Fibroblast of upper back skin (primary cell): Measurements from ENCODE around the gene PKNOX1.
"Not testable (repeated sequence)": the region's sequence is repeated elsewhere in the genome, so short reads cannot be mapped to it uniquely, and the experiment has no call there.

Experiments used
- DNase-seq: peaks from one replicate; pipeline ENCODE4 v3.0.0-alpha.2; 2013

The PKNOX1 gene

GRCh38 chr21:43021191-43021590 lies 46.8 kb downstream of the PKNOX1 start:
- DNase-seq, result no peak

DNA sequence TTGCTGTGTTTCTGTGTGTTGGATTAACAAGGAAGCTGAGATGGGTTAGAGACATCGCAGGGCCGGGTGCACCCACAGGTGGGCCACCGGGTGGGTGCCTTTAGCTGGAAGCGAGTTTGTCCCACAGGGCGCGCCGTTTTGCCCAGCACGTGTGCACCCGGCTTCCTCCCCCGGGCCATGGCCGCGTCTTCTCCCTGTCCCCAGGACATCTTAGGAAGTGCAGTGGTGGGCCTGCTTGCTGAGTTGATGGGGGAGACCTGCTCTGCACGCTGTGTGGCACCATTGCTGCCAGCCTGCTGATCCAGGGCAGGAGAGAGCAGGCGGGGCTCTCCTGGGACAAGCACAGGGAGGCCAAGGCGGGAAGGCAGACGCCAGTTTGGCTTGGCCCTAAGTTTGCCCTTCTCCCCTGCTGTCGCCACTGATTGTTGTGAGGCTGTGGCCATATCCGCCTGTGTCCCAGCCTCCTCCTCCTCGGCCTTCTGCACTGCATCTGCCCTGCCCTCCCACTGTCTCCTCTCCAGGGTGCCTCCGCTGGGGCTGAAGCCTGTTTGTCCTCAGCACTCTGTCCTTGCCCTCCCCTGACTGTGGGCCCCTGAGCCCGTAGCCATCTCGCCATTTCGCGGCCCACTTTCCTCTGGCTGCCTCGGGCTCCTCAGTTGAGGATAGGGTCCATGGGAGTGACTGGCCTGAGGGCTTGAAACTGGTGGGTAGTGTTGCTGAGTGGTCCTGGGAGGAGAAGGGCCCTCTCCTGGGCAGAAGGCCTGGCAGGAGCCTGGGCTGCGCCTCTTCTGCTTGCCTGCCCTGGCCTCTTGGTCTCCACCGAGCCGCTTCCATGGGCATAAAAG lies 47.6 kb downstream of the PKNOX1 start:
- DNase-seq, result no peak

DNA sequence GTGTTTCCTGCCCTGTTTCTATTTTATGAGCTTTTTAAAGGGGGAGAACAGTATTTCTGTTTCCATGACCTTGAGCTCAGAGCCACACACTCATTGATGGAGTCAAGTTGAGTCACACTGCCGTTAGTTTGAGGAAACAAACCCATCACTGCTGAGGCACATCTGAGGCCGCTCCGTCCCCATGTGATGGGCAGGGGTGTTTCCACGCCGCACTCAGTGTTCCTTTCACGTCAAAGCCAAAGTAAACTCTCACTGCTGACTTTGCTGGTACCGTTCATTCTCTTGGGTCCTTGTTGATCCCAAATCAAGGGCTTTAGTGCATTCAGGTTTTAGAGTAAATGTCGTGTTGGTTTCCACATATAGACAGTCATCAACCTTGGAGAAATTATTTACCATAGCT lies 48.8 kb downstream of the PKNOX1 start:
- DNase-seq, result no peak

DNA sequence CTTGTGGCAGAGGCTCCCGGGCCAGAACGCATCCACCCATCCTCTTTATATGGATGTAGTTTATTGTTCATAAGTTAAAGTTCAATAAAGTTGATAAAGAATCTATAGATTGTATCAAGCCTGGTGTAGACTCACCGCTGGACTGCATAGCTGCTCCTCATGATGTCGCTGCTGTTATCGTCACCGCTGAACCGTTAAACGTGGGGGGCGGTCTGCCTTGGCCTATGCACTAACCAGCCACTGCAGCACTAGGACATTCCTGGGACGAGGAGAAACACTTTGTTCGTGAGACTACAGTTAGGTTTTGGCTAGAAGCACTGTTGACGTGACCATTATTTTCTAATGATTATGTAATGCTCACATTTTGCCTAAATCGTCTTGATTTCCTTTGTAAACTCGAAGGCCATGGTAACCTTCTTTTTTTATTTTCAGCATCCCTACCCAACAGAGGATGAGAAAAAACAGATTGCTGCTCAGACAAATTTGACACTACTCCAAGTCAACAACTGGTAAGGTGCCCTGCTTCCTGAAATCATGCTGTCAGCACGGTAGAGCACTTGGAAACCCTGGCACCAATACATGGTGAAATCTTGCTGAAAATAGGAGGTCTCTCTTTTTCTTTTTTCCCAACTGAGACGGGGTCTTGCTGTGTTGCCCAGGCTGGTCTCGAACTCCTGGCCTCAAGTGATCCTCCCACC lies 50.2 kb downstream of the PKNOX1 start:
- no peak for DNase-seq

- DNase-seq, result peak; percentile 69
These were observed 51.3 kb downstream of the PKNOX1 start for GRCh38 chr21:43025636-43026180.

DNA sequence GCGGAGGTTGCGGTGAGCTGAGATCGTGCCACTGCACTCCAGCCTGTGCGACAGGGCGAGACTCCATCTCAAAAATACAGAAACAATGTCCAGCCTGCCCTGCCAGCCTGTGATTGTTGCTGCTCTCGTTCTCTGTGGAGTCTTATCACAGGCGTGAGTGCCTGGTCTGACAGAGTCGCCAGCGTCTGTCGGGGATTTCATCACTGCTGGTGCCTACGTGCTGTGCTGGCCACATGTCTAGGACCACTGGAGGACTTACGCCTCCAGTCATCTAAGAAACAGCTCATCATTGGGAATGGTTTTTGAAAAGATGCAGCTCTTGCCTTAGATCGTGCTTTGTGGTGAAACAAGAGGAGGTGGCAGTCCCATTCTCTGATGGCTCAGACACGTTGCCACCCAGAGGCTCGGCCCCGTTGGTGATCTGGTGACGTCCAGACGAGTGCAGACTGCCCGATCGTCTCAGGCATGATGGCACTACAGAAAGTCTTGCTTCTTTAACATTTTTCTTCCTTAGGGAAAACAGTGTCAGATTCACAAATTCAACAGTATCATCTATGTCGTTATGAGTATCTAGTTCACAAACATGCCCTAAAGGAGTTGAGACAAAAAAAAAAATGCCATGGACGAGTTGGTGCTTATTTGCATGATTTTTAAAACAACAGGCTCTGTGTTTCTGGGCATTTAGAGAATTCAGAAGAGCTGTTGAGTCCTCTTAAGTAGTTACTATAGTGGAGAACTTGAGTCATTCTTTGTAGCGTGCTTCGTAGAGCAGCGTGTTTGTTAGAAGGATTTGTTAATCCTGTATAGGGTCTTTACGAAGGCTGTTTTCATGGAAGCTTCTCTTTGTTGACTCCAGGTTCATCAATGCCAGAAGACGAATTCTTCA lies 53.7 kb downstream of the PKNOX1 start:
- no peak for DNase-seq

- DNase-seq, result no peak
These were observed 55.4 kb downstream of the PKNOX1 start for GRCh38 chr21:43029785-43030184.

DNA sequence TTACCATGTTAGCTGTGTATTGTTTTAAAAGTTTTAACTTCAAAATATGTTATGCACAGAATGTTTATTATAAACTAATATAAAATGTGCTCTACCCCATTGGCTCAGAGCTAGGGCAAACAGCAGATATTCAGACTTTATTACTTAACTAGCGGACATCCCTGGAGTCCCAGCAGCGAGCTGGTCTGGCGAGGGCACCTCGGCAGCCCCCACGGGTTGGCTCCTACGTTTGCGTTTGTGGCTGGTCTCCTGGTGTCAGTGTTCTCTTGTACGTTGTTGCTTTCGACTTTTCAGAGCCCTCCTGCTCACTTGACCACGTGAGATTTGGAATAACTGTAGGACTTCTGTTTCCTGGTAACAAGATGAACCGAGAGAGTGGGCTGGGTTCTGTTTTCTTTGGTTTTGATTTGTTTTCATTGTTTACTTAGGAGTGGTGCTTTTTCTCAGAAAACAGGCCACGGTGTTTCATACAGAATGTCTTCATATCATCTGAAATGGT lies 56.8 kb downstream of the PKNOX1 start:
- no peak for DNase-seq

- DNase-seq, result no peak
These were observed 59.7 kb downstream of the PKNOX1 start for GRCh38 chr21:43034101-43034500.

DNA sequence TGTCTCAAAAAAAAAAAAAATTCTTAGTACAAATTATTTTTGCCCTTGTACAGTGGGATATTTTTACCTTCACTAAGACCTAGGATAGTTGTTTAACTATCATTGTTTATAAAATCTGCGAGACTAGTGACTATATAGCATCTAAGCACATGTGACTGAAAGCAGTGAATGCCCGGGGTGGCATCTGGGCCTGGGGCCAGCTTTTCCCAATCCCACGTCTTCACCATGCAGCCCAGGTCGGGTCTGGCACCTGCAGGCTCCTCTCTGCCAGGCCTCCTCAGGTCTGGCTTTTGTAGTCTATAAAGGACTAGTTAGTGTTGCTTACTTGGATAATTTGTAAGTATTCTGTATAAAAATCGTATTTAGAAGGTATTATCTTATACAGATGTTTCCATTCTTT lies 60.5 kb downstream of the PKNOX1 start:
- no peak for DNase-seq

DNA sequence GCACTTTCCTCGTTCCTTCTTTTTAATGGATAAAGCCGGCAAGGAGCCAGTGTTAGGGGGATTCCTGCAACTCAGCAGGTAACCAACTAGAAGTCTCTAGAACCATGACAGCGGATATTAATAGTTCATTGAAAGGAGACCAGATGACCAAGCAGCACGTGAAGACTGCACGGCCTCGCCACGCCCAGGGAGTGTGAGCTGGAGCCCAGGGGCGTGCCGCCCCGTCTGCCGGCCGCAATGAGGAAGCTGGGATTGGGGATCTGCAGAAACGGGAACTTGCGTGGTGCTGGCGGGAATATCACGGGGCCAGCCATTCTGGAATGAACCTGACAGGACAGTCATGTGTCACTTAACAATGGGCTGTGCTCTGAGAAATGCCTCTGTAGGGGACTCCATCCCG lies 62.5 kb downstream of the PKNOX1 start:
- not testable (repeated sequence) for DNase-seq

GRCh38 chr21:43037918-43038658 lies 63.7 kb downstream of the PKNOX1 start:
- not testable (repeated sequence) for DNase-seq

DNA sequence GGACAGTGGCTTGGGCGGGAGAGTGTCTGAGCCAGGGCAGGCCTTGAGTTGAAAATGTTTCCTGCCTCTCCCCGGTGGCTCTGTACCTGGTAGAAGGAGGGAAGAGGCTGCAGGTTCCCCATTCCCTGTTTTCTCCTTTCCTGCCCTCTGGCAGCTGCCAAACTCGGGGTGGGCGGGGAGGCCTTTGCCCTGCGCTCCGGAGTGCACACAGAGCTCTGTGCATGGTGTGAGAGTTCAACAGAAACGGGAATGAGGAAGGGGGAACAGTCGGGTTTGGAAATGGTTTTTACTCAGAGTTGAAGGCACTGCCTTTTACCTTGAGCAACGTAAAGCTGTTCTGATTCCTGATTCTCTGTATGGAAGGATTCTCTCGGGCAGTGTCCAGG lies 64.3 kb downstream of the PKNOX1 start:
- DNase-seq, result not testable (repeated sequence)

GRCh38 chr21:43042169-43042568 lies 67.8 kb downstream of the PKNOX1 start:
- DNase-seq, result not testable (repeated sequence)

- DNase-seq, result not testable (repeated sequence)
These were observed 68.9 kb downstream of the PKNOX1 start for GRCh38 chr21:43043291-43043690.

DNA sequence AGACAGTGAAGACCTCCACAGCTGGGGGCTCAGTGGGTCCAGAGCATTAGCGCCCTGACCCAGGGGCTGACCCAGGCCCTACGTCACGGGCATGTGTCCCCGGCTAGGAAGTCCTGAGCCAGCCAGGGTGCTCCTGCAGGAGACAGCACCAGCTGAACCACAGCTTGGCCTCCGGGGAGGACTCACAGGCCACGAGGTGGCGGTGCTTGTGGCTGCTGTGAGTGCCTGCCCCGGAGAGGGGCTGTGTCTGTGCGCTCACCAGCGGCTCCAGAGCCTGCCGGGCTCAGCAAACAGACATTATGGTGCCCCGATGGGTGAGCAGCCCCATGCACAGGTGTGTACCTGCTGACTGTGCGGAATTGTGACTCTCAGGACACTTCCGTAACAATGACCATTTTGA lies 70.2 kb downstream of the PKNOX1 start:
- DNase-seq, result not testable (repeated sequence)

DNA sequence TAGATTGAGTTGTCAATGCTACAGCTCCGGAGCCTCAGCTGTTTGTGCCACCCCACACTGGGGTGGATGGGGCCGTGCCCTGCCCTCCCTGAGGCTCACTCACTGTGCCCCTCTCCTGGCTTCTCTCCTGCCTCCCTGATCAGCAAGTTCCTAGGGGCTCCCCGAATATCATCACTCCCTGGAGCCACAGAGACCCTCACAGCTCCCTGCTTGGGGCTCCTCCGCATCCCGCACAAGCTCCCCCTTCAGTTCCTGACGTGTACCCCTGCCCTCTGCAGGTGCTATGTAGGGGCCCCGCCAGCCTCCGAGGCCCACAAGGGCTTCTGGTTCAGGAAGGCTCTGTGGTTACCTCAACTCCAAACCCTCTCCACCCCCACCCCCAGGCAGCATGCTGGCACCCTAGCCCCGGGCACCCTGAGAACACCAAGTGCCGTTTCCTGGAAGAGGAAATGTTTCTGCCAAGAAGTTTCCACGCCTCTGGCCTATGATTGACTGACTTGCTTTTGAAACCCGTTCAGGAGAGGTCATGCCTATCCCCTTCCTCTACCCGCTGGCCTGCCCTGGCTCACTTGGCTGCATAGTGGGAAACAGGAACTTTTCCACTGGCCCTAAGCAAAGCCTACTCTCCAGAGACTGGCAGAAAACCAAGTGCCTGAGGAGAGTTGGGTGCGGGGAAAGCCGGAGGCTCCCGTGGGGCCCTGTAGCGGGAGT lies 71.0 kb downstream of the PKNOX1 start:
- DNase-seq, result not testable (repeated sequence)

DNA sequence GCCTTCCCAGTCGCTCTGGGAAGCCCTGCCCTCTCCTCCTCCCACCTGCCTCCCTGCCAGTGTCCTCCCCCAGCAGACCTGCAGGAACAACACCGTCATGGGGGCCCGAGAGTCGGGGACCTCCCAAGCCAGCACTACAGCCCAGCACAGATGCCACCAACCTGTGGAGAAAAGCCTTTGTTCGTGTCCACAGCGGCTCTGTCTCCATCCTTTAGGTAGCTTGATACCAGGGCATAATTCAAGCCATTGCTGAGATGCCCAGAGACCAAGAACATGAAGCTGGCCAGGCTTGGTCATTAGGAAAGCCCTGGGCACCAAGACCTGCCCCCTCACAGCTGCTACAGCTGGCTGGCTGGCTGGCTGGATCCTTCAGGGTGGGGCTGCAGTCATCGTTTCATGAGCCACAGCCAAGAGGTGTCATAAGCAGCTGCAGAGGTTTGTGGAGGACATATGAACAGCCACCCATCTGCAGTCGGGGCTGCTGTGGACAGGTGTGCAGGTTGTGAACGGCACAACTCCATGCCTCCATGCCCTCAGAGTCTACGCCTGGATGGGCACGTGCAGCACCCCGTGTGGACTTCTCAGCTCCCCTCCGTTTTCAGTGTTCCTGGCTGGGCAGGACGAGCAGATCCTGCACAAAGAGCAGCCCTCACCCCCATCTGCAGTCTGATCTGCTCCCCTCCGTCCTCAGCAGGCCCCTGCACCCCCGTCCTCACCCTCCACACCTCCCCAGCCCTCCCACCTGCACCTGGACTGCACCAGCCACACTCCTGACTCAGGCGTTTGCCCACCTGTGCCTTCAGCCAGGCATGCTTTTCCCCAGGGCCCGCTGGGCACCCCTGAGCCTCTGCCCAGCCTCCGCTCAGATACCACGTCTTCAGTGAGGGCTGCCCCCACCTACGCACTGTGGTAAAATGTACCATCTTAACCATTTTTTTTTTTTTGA lies 71.8 kb downstream of the PKNOX1 start:
- DNase-seq, result not testable (repeated sequence)

DNA sequence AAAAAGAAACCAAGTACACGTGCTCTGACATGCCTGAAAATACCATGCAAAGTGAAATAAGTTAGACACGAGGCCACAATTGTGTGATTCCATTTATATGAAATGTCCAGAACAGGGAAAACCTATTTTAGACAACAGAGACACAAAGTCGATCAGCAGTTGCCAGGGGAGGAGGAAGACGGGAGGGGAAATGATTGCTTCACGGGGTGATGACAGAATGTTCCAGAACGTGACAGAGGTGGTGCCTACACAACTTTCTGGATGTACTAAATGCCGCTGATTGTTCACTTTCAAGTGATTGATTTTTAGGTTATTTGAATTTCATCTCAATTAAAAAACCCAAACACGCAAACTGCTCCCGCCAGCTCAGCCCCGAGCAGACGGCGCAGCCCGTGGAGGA lies 78.8 kb downstream of the PKNOX1 start:
- DNase-seq, result not testable (repeated sequence)
